ENCODE data around the gene PLK5.
"Not testable (repeated sequence)": the region's sequence is repeated elsewhere in the genome, so short reads cannot be mapped to it uniquely, and the experiment has no call there.

PLK5 gene

GRCh38 chr19:1507763-1508506 lies 15.9 kb upstream of the PLK5 start:
- peak; percentile 66 to 81 for DNase-seq (ENCODE audit: low read depth in 2 of 2, low spot score in 1 of 2)

GRCh38 chr19:1508507-1508856 lies 15.4 kb upstream of the PLK5 start:
- DNase-seq (ENCODE audit: low read depth in 2 of 2, low spot score in 1 of 2), result no peak

GRCh38 chr19:1509602-1510441 lies 14.1 kb upstream of the PLK5 start:
- DNase-seq (ENCODE audit: low read depth in 2 of 2, low spot score in 1 of 2), result no peak

GRCh38 chr19:1510442-1510806 lies 13.5 kb upstream of the PLK5 start:
- DNase-seq (ENCODE audit: low read depth in 2 of 2, low spot score in 1 of 2), result no peak

GRCh38 chr19:1510807-1511206 lies 13.1 kb upstream of the PLK5 start:
- no peak for DNase-seq (ENCODE audit: low read depth in 2 of 2, low spot score in 1 of 2)

- no peak for DNase-seq (ENCODE audit: low read depth in 2 of 2, low spot score in 1 of 2)
Observed at GRCh38 chr19:1511318-1512317, 12.3 kb upstream of the PLK5 start.

GRCh38 chr19:1512671-1513498 lies 11.0 kb upstream of the PLK5 start, which contains the start of gene ADAMTSL5:
Gene ADAMTSL5, minus strand, starts transcription at chr19:1513019. Its CDS starts 2,076 bp downstream, at chr19:1510943.
- DNase-seq (ENCODE audit: low read depth in 2 of 2, low spot score in 1 of 2), result peak in 1 of 2 donors; percentile 16

- DNase-seq (ENCODE audit: low read depth in 2 of 2, low spot score in 1 of 2), result peak in 1 of 2 donors; percentile 42
Observed at GRCh38 chr19:1513499-1514294, 10.2 kb upstream of the PLK5 start.

- DNase-seq (ENCODE audit: low read depth in 2 of 2, low spot score in 1 of 2), result no peak
Observed at GRCh38 chr19:1514295-1514661, 9.6 kb upstream of the PLK5 start.

- DNase-seq (ENCODE audit: low read depth in 2 of 2, low spot score in 1 of 2), result no peak
Observed at GRCh38 chr19:1514986-1515721, 8.7 kb upstream of the PLK5 start.

GRCh38 chr19:1516395-1516753 lies 7.5 kb upstream of the PLK5 start:
- DNase-seq (ENCODE audit: low read depth in 2 of 2, low spot score in 1 of 2), result no peak

- DNase-seq (ENCODE audit: low read depth in 2 of 2, low spot score in 1 of 2), result no peak
Observed at GRCh38 chr19:1518471-1518870, 5.4 kb upstream of the PLK5 start.

GRCh38 chr19:1519802-1520201 lies 4.1 kb upstream of the PLK5 start:
- DNase-seq (ENCODE audit: low read depth in 2 of 2, low spot score in 1 of 2), result not testable (repeated sequence)

- no peak for DNase-seq (ENCODE audit: low read depth in 2 of 2, low spot score in 1 of 2)
Observed at GRCh38 chr19:1520203-1520780, 3.6 kb upstream of the PLK5 start.

- no peak for DNase-seq (ENCODE audit: low read depth in 2 of 2, low spot score in 1 of 2)
Observed at GRCh38 chr19:1521636-1522035, 2.2 kb upstream of the PLK5 start.

- DNase-seq (ENCODE audit: low read depth in 2 of 2, low spot score in 1 of 2), result no peak
Observed at GRCh38 chr19:1522061-1522460, 1.8 kb upstream of the PLK5 start.

GRCh38 chr19:1522838-1523237 lies 1.0 kb upstream of the PLK5 start:
- DNase-seq (ENCODE audit: low read depth in 2 of 2, low spot score in 1 of 2), result no peak

- no peak for DNase-seq (ENCODE audit: low read depth in 2 of 2, low spot score in 1 of 2)
Observed at GRCh38 chr19:1524287-1524971, 552 bp downstream of the PLK5 start.

All from stimulated activated CD8-positive, alpha-beta memory T cell treated with anti-CD3 and anti-CD28 coated beads, Interleukin-4, amount 100 ng/mL, for 1 hour (primary cell).